ENCODE measurements around the gene CNOT4.

DNA sequence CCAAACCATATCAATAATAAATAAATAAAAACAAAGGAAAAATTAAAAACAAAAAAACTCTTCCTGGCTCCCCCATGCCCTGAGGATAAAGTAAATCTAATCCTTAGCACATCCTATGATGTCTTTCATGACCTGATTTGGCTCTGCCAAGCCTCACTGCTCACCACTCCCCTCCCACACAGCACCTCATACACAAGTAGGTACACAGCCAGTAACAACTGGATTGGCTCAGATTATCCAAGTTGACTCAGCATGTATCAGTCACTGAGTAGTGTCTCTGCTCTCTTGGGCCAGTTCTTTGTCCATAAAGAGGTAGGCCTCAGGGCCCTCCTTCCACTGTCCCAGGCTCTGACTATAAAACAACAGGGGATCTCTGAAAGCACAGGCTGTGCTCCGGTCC, 176.7 kb downstream of the CNOT4 start:
- TF ChIP-seq, protein P1, sequence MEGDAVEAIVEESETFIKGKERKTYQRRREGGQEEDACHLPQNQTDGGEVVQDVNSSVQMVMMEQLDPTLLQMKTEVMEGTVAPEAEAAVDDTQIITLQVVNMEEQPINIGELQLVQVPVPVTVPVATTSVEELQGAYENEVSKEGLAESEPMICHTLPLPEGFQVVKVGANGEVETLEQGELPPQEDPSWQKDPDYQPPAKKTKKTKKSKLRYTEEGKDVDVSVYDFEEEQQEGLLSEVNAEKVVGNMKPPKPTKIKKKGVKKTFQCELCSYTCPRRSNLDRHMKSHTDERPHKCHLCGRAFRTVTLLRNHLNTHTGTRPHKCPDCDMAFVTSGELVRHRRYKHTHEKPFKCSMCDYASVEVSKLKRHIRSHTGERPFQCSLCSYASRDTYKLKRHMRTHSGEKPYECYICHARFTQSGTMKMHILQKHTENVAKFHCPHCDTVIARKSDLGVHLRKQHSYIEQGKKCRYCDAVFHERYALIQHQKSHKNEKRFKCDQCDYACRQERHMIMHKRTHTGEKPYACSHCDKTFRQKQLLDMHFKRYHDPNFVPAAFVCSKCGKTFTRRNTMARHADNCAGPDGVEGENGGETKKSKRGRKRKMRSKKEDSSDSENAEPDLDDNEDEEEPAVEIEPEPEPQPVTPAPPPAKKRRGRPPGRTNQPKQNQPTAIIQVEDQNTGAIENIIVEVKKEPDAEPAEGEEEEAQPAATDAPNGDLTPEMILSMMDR (conservative IDR thresholded peaks at IDR 0.05; ENCODE audit: low read depth, low read length): no peak
- TF ChIP-seq EZH2 (IDR thresholded peaks at IDR 0.05; ENCODE audit: low read length, unreplicated experiment): no peak
- TF ChIP-seq EZH2phosphoT487 (IDR thresholded peaks at IDR 0.05; ENCODE audit: borderline replicate concordance, low read length): no peak
